NB4 (cell line): Measurements from ENCODE around the gene UBR2.

Source experiments
- CTCF ChIP-seq: IDR thresholded peaks from one replicate; pipeline ENCODE4 v1.5.1; 2012; ENCODE audit warnings: low read depth, low read length
- MYC ChIP-seq: IDR thresholded peaks from 2 replicates; pipeline ENCODE4 v1.6.1; 2011; ENCODE audit warnings: low read depth, low read length
- POLR2A ChIP-seq: IDR thresholded peaks from 2 replicates; pipeline ENCODE4 v1.6.1; 2011; ENCODE audit warnings: mild to moderate bottlenecking; ENCODE audit not compliant: insufficient read length; ENCODE audit errors: extremely low read depth
- TF ChIP-seq, protein P1 (sequence below): IDR thresholded peaks from 2 replicates; pipeline ENCODE4 v1.6.1; 2011; ENCODE audit warnings: low read depth, low read length

GRCh38 chr6:42572523-42572922 is 8.7 kb downstream of the UBR2 start:
- TF ChIP-seq MYC (no peak), POLR2A (no peak), CTCF (no peak)
- TF ChIP-seq, protein P1, sequence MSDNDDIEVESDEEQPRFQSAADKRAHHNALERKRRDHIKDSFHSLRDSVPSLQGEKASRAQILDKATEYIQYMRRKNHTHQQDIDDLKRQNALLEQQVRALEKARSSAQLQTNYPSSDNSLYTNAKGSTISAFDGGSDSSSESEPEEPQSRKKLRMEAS: no peak
